ENCODE results near the gene TTC7B. TPM values are rescaled to one million over a fixed set of nuclear protein-coding genes. Genes with fewer than 3 reads are reported as not detected.

The TTC7B gene
- total and polyA plus RNA-seq, 2 experiments from 2014 or later = 5.2 to 28.2 TPM

DNA sequence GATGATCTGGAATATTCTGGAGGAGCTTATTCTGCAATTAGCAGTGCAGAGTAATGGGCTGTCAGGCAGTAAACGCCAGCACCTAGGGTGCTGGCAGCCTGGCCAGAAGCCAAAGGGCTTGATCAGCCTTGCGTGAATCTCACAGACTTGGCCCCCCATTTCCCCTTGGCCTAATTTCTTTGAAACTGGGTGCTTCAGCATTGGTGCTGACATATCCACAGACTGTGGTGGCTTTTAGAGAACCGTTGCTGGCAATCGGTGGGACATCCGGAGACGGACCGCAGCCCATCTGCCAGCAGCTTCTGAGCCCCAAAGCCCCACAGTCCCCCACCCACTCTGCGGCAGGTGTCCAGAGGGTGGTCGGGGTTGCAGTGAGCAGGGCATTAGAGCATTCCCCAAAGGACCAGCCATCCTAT, 262.3 kb downstream of the TTC7B start:
- H3K4me2 ChIP-seq (ENCODE audit: unreplicated experiment) = no peak overlapping the region
- no peak overlapping the region for H2AFZ ChIP-seq
- no peaks in the 10 kb centered on the region for H3K4me1 ChIP-seq (ENCODE audit: insufficient read depth)
- no peak overlapping the region for H3K4me3 ChIP-seq
- no peaks in the 10 kb centered on the region for H3K9me3 ChIP-seq (ENCODE audit: low read depth)
- in situ Hi-C loops (cut with MboI) = no loop called here
- H3K9me2 ChIP-seq (ENCODE audit: insufficient read depth) = no peaks in the 10 kb centered on the region
- no peaks in the 10 kb centered on the region for H3K79me2 ChIP-seq (ENCODE audit: insufficient read depth)
- no peaks in the 10 kb centered on the region for H3F3A ChIP-seq (ENCODE audit: insufficient read depth)
- H3K27ac ChIP-seq = no peak overlapping the region
- no peaks in the 10 kb centered on the region for H3K27me3 ChIP-seq (replicated peaks; ENCODE audit: insufficient read depth)
- no peak for DNase-seq
- no peak overlapping the region for H3K9ac ChIP-seq
- H3K36me3 ChIP-seq (ENCODE audit: low read depth) = no peaks in the 10 kb centered on the region
- no peaks in the 10 kb centered on the region for H4K20me1 ChIP-seq (ENCODE audit: insufficient read depth)
- no peak for TF ChIP-seq EZH2 (IDR thresholded peaks at IDR 0.05; ENCODE audit: insufficient read depth, poor library complexity, severe bottlenecking)
- TF ChIP-seq EZH2phosphoT487 (IDR thresholded peaks at IDR 0.05; ENCODE audit: insufficient read depth, low read depth) = no peak
- WGBS, 2 experiments (ENCODE audit: low coverage in 1 of 2, low lambda C conversion rate in 2 of 2, missing lambda C conversion rate in 2 of 2) = 65 to 78% methylated on average over 8 to 9 of the region's 9 CpGs

DNA sequence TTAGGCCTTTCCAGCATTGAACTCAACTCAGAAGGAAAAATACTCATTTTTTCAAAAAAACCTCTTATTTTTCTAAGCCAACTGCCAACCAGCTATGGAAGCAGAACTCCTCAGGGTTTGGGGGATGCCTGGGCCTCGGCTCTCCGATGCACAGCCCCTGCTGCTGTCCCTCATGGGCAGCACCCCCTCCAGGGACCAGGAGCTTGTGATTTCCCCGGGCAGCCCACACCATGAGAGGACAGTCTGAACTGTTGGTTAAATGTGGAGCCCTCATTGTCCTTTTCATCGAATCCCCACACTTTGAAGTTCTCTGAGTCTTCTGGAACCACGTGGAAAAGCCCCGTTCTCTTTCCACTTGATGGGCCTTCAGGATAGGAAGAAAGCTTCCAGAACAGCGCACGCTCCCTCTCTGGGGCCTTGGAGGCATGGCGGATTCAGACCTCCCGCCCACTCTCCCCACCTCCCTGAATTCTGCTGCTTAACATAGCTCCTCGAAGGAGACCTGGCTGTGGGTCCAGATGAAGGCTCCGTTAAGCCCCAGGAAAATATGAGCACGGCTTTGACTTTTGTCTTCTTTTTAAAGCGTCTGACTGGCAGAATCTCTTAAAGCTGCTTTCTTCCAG, 262.8 kb downstream of the TTC7B start:
- no peaks in the 10 kb centered on the region for H3K36me3 ChIP-seq (ENCODE audit: low read depth)
- no peaks in the 10 kb centered on the region for H3K79me2 ChIP-seq (ENCODE audit: insufficient read depth)
- H3K4me3 ChIP-seq = no peak overlapping the region
- H3K4me2 ChIP-seq (ENCODE audit: unreplicated experiment) = no peak overlapping the region
- H3K4me1 ChIP-seq (ENCODE audit: insufficient read depth) = no peaks in the 10 kb centered on the region
- H3K27ac ChIP-seq = no peak overlapping the region
- no peak for DNase-seq
- no peak for TF ChIP-seq EZH2 (IDR thresholded peaks at IDR 0.05; ENCODE audit: insufficient read depth, poor library complexity, severe bottlenecking)
- TF ChIP-seq EZH2phosphoT487 (IDR thresholded peaks at IDR 0.05; ENCODE audit: insufficient read depth, low read depth) = no peak
- no peaks in the 10 kb centered on the region for H3K27me3 ChIP-seq (replicated peaks; ENCODE audit: insufficient read depth)
- no peaks in the 10 kb centered on the region for H3K9me3 ChIP-seq (ENCODE audit: low read depth)
- H3K9ac ChIP-seq = no peak overlapping the region
- no peak overlapping the region for H2AFZ ChIP-seq
- no peaks in the 10 kb centered on the region for H4K20me1 ChIP-seq (ENCODE audit: insufficient read depth)
- WGBS, 2 experiments (ENCODE audit: low coverage in 1 of 2, low lambda C conversion rate in 2 of 2, missing lambda C conversion rate in 2 of 2) = 90 to 92% methylated on average over 14 of the region's 14 CpGs
- no peaks in the 10 kb centered on the region for H3K9me2 ChIP-seq (ENCODE audit: insufficient read depth)
- in situ Hi-C loops (cut with MboI) = no loop called here
- H3F3A ChIP-seq (ENCODE audit: insufficient read depth) = no peaks in the 10 kb centered on the region

DNA sequence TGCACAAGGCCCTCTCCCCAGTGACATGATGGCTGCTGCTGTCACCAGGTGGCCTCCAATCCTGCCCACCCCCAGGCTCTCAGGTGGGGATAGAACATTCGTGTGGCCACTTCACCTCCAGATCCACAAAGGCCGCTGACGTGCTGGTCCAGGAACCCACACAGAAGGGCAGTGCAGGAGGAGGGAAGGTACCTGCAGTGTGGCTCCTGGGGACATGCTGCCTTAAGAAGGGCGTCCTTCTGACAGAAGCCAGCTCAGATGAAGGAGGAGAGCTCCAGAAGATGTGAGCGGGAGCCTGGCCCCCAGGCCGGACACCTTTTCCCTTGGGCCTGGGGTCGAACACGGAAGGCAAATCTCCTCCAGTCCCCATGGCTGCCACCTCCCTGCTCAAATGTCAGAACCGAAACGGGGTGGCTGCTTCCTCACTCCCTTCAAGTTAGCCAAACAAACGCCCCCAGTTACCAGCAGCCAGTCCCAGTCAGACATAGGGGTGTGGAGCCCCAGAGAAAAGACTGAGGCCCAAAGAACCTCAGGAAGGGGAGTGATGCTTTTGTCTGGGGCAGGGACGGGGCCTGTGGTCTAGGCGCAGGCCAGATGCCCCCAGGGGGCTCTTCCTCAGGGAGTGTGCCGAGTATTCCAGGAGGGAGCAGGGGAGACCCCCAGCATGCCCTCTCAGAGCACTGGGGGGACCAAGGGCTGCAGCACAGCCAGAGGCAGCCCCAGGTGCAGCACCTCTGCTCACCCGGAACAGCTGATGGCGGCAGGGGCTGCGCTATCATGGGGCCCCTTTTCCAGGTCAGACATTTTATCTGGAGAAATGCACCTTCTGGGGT, 263.5 kb downstream of the TTC7B start:
- no peaks in the 10 kb centered on the region for H4K20me1 ChIP-seq (ENCODE audit: insufficient read depth)
- no peaks in the 10 kb centered on the region for H3K9me3 ChIP-seq (ENCODE audit: low read depth)
- in situ Hi-C loops (cut with MboI) = no loop called here
- H3K4me1 ChIP-seq (ENCODE audit: insufficient read depth) = no peaks in the 10 kb centered on the region
- no peaks in the 10 kb centered on the region for H3K36me3 ChIP-seq (ENCODE audit: low read depth)
- H3F3A ChIP-seq (ENCODE audit: insufficient read depth) = no peaks in the 10 kb centered on the region
- H3K79me2 ChIP-seq (ENCODE audit: insufficient read depth) = no peaks in the 10 kb centered on the region
- no peak overlapping the region for H3K9ac ChIP-seq
- no peaks in the 10 kb centered on the region for H3K27me3 ChIP-seq (replicated peaks; ENCODE audit: insufficient read depth)
- H3K9me2 ChIP-seq (ENCODE audit: insufficient read depth) = no peaks in the 10 kb centered on the region
- H3K27ac ChIP-seq = no peak overlapping the region
- H3K4me2 ChIP-seq (ENCODE audit: unreplicated experiment) = no peak overlapping the region
- H2AFZ ChIP-seq = no peak overlapping the region
- no peak overlapping the region for H3K4me3 ChIP-seq
- DNase-seq = no peak
- WGBS, 2 experiments (ENCODE audit: low coverage in 1 of 2, low lambda C conversion rate in 2 of 2, missing lambda C conversion rate in 2 of 2) = 84 to 87% methylated on average over 17 of the region's 17 CpGs
- no peak for TF ChIP-seq EZH2phosphoT487 (IDR thresholded peaks at IDR 0.05; ENCODE audit: insufficient read depth, low read depth)
- no peak for TF ChIP-seq EZH2 (IDR thresholded peaks at IDR 0.05; ENCODE audit: insufficient read depth, poor library complexity, severe bottlenecking)

DNA sequence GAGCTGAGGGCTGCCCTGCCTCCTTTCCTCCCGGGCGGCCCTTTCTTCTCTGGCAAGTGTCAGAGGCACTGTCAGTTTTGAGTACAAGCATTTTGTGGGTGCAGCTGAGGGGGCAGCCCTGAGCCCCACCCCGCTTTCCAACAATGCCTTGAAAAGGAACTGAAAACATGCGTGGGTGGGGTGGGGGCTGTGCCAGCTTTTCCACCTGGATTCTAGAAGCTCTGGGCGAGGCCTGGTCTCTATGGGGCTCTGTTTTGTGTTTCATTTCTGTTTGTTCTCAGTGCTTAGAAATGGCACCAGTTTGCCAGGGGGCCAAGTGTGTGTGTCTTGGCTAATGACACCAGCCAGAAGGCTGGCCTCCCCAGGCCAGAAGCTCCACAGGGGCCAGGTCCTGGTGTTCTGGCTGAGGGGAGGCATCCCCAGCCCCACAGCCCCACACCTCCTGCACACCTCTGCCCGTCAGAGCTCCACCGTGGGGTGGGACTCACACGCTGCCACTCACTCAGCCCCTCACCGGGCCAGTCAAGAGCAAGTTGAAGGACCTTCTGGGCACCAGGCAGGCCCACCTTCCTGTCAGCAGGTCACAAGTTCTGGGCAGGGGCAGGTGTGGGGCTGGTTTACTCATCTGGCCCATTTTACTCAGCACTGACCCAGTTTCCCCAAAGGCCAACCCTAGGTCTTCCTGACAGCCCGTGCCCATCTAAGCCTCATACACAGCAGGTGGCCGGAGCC, 264.3 kb downstream of the TTC7B start:
- Histone ChIP-seq H4K20me1 (ENCODE audit: insufficient read depth) (no peaks in the 10 kb centered on the region; the same call in 1 of the 2 replicates), H3F3A (ENCODE audit: insufficient read depth) (no peaks in the 10 kb centered on the region), H3K4me2 (ENCODE audit: unreplicated experiment) (no peak overlapping the region), H3K79me2 (ENCODE audit: insufficient read depth) (no peaks in the 10 kb centered on the region), H3K27me3 (replicated peaks; ENCODE audit: insufficient read depth) (no peaks in the 10 kb centered on the region), H3K4me1 (ENCODE audit: insufficient read depth) (no peaks in the 10 kb centered on the region), H3K4me3 (no peak overlapping the region), H3K36me3 (ENCODE audit: low read depth) (no peaks in the 10 kb centered on the region), H3K9me3 (ENCODE audit: low read depth) (no peaks in the 10 kb centered on the region), H3K9me2 (ENCODE audit: insufficient read depth) (no peaks in the 10 kb centered on the region), H3K27ac (no peak overlapping the region), H3K9ac (no peak overlapping the region), H2AFZ (no peak overlapping the region)
- WGBS, 2 experiments (ENCODE audit: low coverage in 1 of 2, low lambda C conversion rate in 2 of 2, missing lambda C conversion rate in 2 of 2) = 92 to 94% methylated on average over 11 of the region's 11 CpGs
- TF ChIP-seq EZH2 (IDR thresholded peaks at IDR 0.05; ENCODE audit: insufficient read depth, poor library complexity, severe bottlenecking) = no peak
- TF ChIP-seq EZH2phosphoT487 (IDR thresholded peaks at IDR 0.05; ENCODE audit: insufficient read depth, low read depth) = no peak
- no peak for DNase-seq
- in situ Hi-C loops (cut with MboI) = no loop called here
